HepG2 (cell line): ENCODE data around the gene MAP3K14. TPM values are rescaled to one million over a fixed set of nuclear protein-coding genes. Genes with fewer than 3 reads are reported as not detected.
A peak's percentile ranks its signal among the peaks of the same experiment; 100 is the strongest.

ENCODE experiments used
- BORCS8-MEF2B ChIP-seq: sonication (generic); formaldehyde crosslinking; IDR thresholded peaks from 2 replicates; pipeline ENCODE4 v1.8.0; 2022; ENCODE audit warnings: mild to moderate bottlenecking, missing genetic modification reagents
- CTCF ChIP-seq: sonication (generic); formaldehyde crosslinking; IDR thresholded peaks from 2 replicates; pipeline ENCODE4 v1.5.0; 2020; ENCODE audit warnings: mild to moderate bottlenecking, missing genetic modification reagents, moderate library complexity
- KLF12 ChIP-seq: sonication (generic); formaldehyde crosslinking; IDR thresholded peaks from 2 replicates; pipeline ENCODE4 v1.4.0; 2020; ENCODE audit warnings: missing genetic modification reagents, borderline replicate concordance
- MXI1 ChIP-seq: IDR thresholded peaks from 3 replicates; pipeline ENCODE4 v1.6.1; 2012; ENCODE audit warnings: low read depth, low read length, inconsistent platforms, borderline replicate concordance
- PAXIP1 ChIP-seq: sonication (generic); formaldehyde crosslinking; conservative IDR thresholded peaks from 2 replicates; pipeline ENCODE4 v1.4.0; 2020; ENCODE audit warnings: mild to moderate bottlenecking, missing genetic modification reagents, moderate library complexity
- TEAD3 ChIP-seq: optimal IDR thresholded peaks from 2 replicates; pipeline ENCODE3; 2016; ENCODE audit warnings: borderline replicate concordance
- ZBTB25 ChIP-seq: IDR thresholded peaks from 2 replicates; pipeline ENCODE4 v1.6.1; 2018; ENCODE audit warnings: missing genetic modification reagents
- ZNF142 ChIP-seq: sonication (generic); formaldehyde crosslinking; IDR thresholded peaks from 2 replicates; pipeline ENCODE4 v1.4.0; 2020; ENCODE audit warnings: missing genetic modification reagents
- ZNF234 ChIP-seq: sonication (generic); formaldehyde crosslinking; conservative IDR thresholded peaks from 2 replicates; pipeline ENCODE4 v1.5.1; 2020; ENCODE audit warnings: mild to moderate bottlenecking, missing genetic modification reagents
- ZNF354B ChIP-seq: sonication (generic); formaldehyde crosslinking; IDR thresholded peaks from 2 replicates; pipeline ENCODE4 v1.8.0; 2022; ENCODE audit warnings: mild to moderate bottlenecking, missing genetic modification reagents
- ZNF414 ChIP-seq: sonication (generic); formaldehyde crosslinking; IDR thresholded peaks from 2 replicates; pipeline ENCODE4 v1.5.0; 2020; ENCODE audit warnings: missing genetic modification reagents
- ZNF460 ChIP-seq: sonication (generic); formaldehyde crosslinking; IDR thresholded peaks from 2 replicates; pipeline ENCODE4 v1.5.1; 2020; ENCODE audit warnings: missing genetic modification reagents, mild to moderate bottlenecking, borderline replicate concordance
- ZNF761 ChIP-seq: sonication (generic); formaldehyde crosslinking; conservative IDR thresholded peaks from 2 replicates; pipeline ENCODE4 v1.4.0; 2020; ENCODE audit warnings: mild to moderate bottlenecking, missing genetic modification reagents
- ZNF766 ChIP-seq: sonication (generic); formaldehyde crosslinking; IDR thresholded peaks from 2 replicates; pipeline ENCODE4 v1.5.0; 2020; ENCODE audit warnings: missing genetic modification reagents, borderline replicate concordance
- polyA plus RNA-seq, 8 experiments: library from polyadenylated mRNA; depleted of rRNA in 3 of 8; stranded (reverse) in 7 of 8; unstranded in 1 of 8; fragments of >200 nt; fragmentation: Illumina TruSeq in 4 of 8; extraction: Trizol in 4 of 8; gene quantifications; 2 replicates each; pipeline versions ENCODE4 v1.2.1 to v1.2.3, GENCODE V29; 2011 to 2016; ENCODE audit warnings: low read depth in 4 of 8, missing spikeins in 1 of 8, mixed read lengths in 1 of 8; ENCODE audit not compliant: insufficient read depth in 1 of 8
- total RNA-seq, 5 experiments: library from RNA; depleted of rRNA; stranded (reverse); fragments of >200 nt; fragmentation: Illumina TruSeq; extraction: Trizol; gene quantifications; 2 replicates each; pipeline ENCODE4 v1.2.3, GENCODE V29; 2016; ENCODE audit warnings: low read depth in 1 of 5

Gene MAP3K14
- total and polyA plus RNA-seq, 2 of the 13 experiments (the other 11 are each of a cell fraction or from before 2014, with no cell fraction given) = 2.6 TPM

GRCh38 chr17:45231481-45232116 lies 85.2 kb downstream of the MAP3K14 start (continued):
- TF ChIP-seq ZNF766 (CRISPR knock-in tag) (peak; percentile 31; the same call in 1 of the 2 replicates), ZNF761 (peak; percentile 81; the same call in 1 of the 2 replicates), ZNF354B (CRISPR knock-in tag) (no peak), KLF12 (peak; percentile 76; the same call in 1 of the 2 replicates), BORCS8-MEF2B (CRISPR knock-in tag) (0 out of 2 replicates have a peak, but pooled peaks have one; percentile 33), ZNF142 (CRISPR knock-in tag) (peak; percentile 25; the same call in 1 of the 2 replicates), ZBTB25 (CRISPR knock-in tag) (no peak), ZNF234 (CRISPR knock-in tag) (no peak), ZNF414 (CRISPR knock-in tag) (no peak), MXI1 (no peak; the same call in 2 of the 3 replicates), ZNF460 (CRISPR knock-in tag) (peak; percentile 77; the same call in 1 of the 2 replicates), PAXIP1 (CRISPR knock-in tag) (no peak), TEAD3 (CRISPR knock-in tag) (peak; percentile 64), CTCF (CRISPR knock-in tag) (peak; percentile 92)
